Neural cell (in vitro differentiated cells): Measurements from ENCODE around the gene KIF21B. TPM values are rescaled to one million over a fixed set of nuclear protein-coding genes. Genes with fewer than 3 reads are reported as not detected.

Experiments used
- H2AFZ ChIP-seq: fragments of 200-600, 300-800 bp; sonication (generic), shearing (Covaris generic); 2 replicates; pipeline ENCODE4 v1.6.0; 2014; ENCODE audit warnings: low read depth, mild to moderate bottlenecking, antibody characterized with exemption, low read length, moderate library complexity
- H3F3A ChIP-seq: fragments of 200-600 bp; shearing (Covaris generic); 2 replicates; pipeline ENCODE4 v1.6.1; 2016; ENCODE audit warnings: mild to moderate bottlenecking, moderate library complexity, mixed read lengths, antibody characterized with exemption, low read length; ENCODE audit not compliant: insufficient read depth, poor library complexity, severe bottlenecking
- H3K27ac ChIP-seq: fragments of 200-600, 300-800 bp; sonication (generic), shearing (Covaris generic); 2 replicates; pipeline ENCODE4 v1.5.1; 2014; ENCODE audit warnings: mild to moderate bottlenecking, low read length, moderate library complexity
- H3K27me3 ChIP-seq: fragments of 300-800, 200-600 bp; sonication (generic), shearing (Covaris generic); 2 replicates; pipeline ENCODE4 v1.6.0; 2014; ENCODE audit warnings: mild to moderate bottlenecking, low read depth, low read length, moderate library complexity; ENCODE audit not compliant: insufficient read depth
- H3K36me3 ChIP-seq: fragments of 300-800, 200-600 bp; sonication (generic), shearing (Covaris generic); 2 replicates; pipeline ENCODE4 v1.5.1; 2014; ENCODE audit warnings: mild to moderate bottlenecking, antibody characterized with exemption, low read length, moderate library complexity; ENCODE audit not compliant: insufficient read depth
- H3K4me2 ChIP-seq: fragments of 300-800, 200-600 bp; sonication (generic), shearing (Covaris generic); 2 replicates; pipeline ENCODE4 v1.6.0; 2014; ENCODE audit warnings: mild to moderate bottlenecking, low read length
- H3K4me3 ChIP-seq: fragments of 300-800, 200-600 bp; sonication (generic), shearing (Covaris generic); 2 replicates; pipeline ENCODE4 v1.5.1; 2014; ENCODE audit warnings: mild to moderate bottlenecking, low read length, moderate library complexity
- H3K79me2 ChIP-seq: fragments of 200-600 bp; shearing (Covaris generic); replicated peaks from 2 replicates; pipeline ENCODE4 v1.6.0; 2014; ENCODE audit warnings: mild to moderate bottlenecking, low read length, moderate library complexity; ENCODE audit not compliant: insufficient read depth
- H3K9ac ChIP-seq: fragments of 300-800, 200-600 bp; sonication (generic), shearing (Covaris generic); 2 replicates; pipeline ENCODE4 v1.6.1; 2016; ENCODE audit warnings: mild to moderate bottlenecking, low read length, mixed read lengths
- H3K9me2 ChIP-seq: fragments of 200-600 bp; shearing (Covaris generic); 2 replicates; pipeline ENCODE4 v1.6.1; 2016; ENCODE audit warnings: mild to moderate bottlenecking, low read length, mixed read lengths; ENCODE audit not compliant: insufficient read depth
- H3K9me3 ChIP-seq: fragments of 200-600, 300-800 bp; sonication (generic), shearing (Covaris generic); 2 replicates; pipeline ENCODE4 v1.6.1; 2016; ENCODE audit warnings: mild to moderate bottlenecking, mixed run types, low read length, moderate library complexity, mixed read lengths
- H4K20me1 ChIP-seq: fragments of 200-600 bp; shearing (Covaris generic); 2 replicates; pipeline ENCODE4 v1.6.1; 2016; ENCODE audit warnings: mild to moderate bottlenecking, mixed run types; ENCODE audit not compliant: insufficient read depth
- CTCF ChIP-seq: fragments of 450-650 bp; IDR thresholded peaks from 2 replicates; pipeline ENCODE4 v1.5.1; 2014; ENCODE audit warnings: antibody characterized with exemption, mild to moderate bottlenecking, moderate library complexity; ENCODE audit not compliant: poor library complexity, severe bottlenecking
- EP300 ChIP-seq: fragments of 450-650 bp; conservative IDR thresholded peaks from 2 replicates; pipeline ENCODE4 v1.6.1; 2014; ENCODE audit warnings: antibody characterized with exemption, mild to moderate bottlenecking, moderate library complexity; ENCODE audit not compliant: poor library complexity, severe bottlenecking
- EZH2 ChIP-seq: fragments of 200-600, 300-800 bp; shearing (Covaris generic), sonication (generic); IDR thresholded peaks from 2 replicates; pipeline ENCODE4 v1.6.1; 2014; ENCODE audit warnings: antibody characterized with exemption, low read length, borderline replicate concordance, mild to moderate bottlenecking; ENCODE audit not compliant: insufficient read depth, poor library complexity, severe bottlenecking
- MXI1 ChIP-seq: fragments of 450-650 bp; conservative IDR thresholded peaks from 2 replicates; pipeline ENCODE4 v1.6.1; 2014; ENCODE audit warnings: antibody characterized with exemption, mild to moderate bottlenecking; ENCODE audit not compliant: poor library complexity, severe bottlenecking
- POLR2AphosphoS5 ChIP-seq: IDR thresholded peaks from 2 replicates; pipeline ENCODE4 v1.6.1; 2012
- RAD21 ChIP-seq: fragments of 450-650 bp; conservative IDR thresholded peaks from 2 replicates; pipeline ENCODE4 v1.6.1; 2014; ENCODE audit warnings: antibody characterized with exemption, mild to moderate bottlenecking, moderate library complexity
- REST ChIP-seq: IDR thresholded peaks from 2 replicates; pipeline ENCODE4 v1.6.1; 2012; ENCODE audit warnings: borderline replicate concordance
- SMC3 ChIP-seq: fragments of 450-650 bp; conservative IDR thresholded peaks from 2 replicates; pipeline ENCODE4 v1.6.1; 2014; ENCODE audit warnings: antibody characterized with exemption, mild to moderate bottlenecking, moderate library complexity; ENCODE audit not compliant: poor library complexity
- TAF1 ChIP-seq: IDR thresholded peaks from 2 replicates; pipeline ENCODE4 v1.6.1; 2012; ENCODE audit warnings: low read depth
- polyA plus RNA-seq: library from polyadenylated mRNA; depleted of rRNA; stranded (reverse); fragments of >200 nt; gene quantifications from 2 replicates; pipeline ENCODE4 v1.2.3, GENCODE V29; 2014

KIF21B gene
- polyA plus RNA-seq, 1 donor from 2014 or later, result 53.7 TPM

GRCh38 chr1:201051399-201051798 is 27.9 kb upstream of the KIF21B start:
- H3K9me2 ChIP-seq, result no peaks in the 10 kb centered on the region
- no peaks in the 10 kb centered on the region for H3K27me3 ChIP-seq
- no peak overlapping the region for H3K9ac ChIP-seq
- no peaks in the 10 kb centered on the region for H3K9me3 ChIP-seq
- H3K4me3 ChIP-seq, result no peak overlapping the region
- no peak for TF ChIP-seq REST
- TF ChIP-seq EP300, result no peak
- TF ChIP-seq POLR2AphosphoS5, result no peak
- TF ChIP-seq RAD21, result no peak
- TF ChIP-seq TAF1, result no peak
- no peak for TF ChIP-seq EZH2
- TF ChIP-seq MXI1, result no peak
- no peak for TF ChIP-seq SMC3
- no peak for TF ChIP-seq CTCF
- H3F3A ChIP-seq, result no peaks in the 10 kb centered on the region
- H3K4me2 ChIP-seq, result no peak overlapping the region
- no peaks in the 10 kb centered on the region for H3K79me2 ChIP-seq
- no peaks in the 10 kb centered on the region for H3K36me3 ChIP-seq
- H2AFZ ChIP-seq, result no peak overlapping the region
- no peaks in the 10 kb centered on the region for H4K20me1 ChIP-seq
- no peak overlapping the region for H3K27ac ChIP-seq

- TF ChIP-seq MXI1, result no peak
- Histone ChIP-seq H3K79me2 (no peaks in the 10 kb centered on the region), H3K9me2 (no peaks in the 10 kb centered on the region), H3K4me3 (no peak overlapping the region), H3K9ac (no peak overlapping the region), H3K9me3 (no peaks in the 10 kb centered on the region), H3F3A (no peaks in the 10 kb centered on the region), H3K27me3 (no peaks in the 10 kb centered on the region), H2AFZ (no peak overlapping the region), H3K27ac (no peak overlapping the region), H3K4me2 (no peak overlapping the region), H4K20me1 (no peaks in the 10 kb centered on the region), H3K36me3 (no peaks in the 10 kb centered on the region)
Measured at GRCh38 chr1:201050515-201051277, 27.2 kb upstream of the KIF21B start.
